AG04450 (cell line): Measurements from ENCODE around the gene MARK4. TPM values are rescaled to one million over a fixed set of nuclear protein-coding genes. Genes with fewer than 3 reads are reported as not detected.

ENCODE experiments used
- CTCF ChIA-PET: fragments of 300-600, 350-600 bp; formaldehyde crosslinking; extraction: SDS; loops from one replicate; lab custom pipeline; 2022; ENCODE audit warnings: antibody characterized with exemption, inconsistent platforms; lab: Charles Lee
- POLR2A ChIA-PET: fragments of 350-600 bp; formaldehyde crosslinking; extraction: SDS; loops from one replicate; lab custom pipeline; 2021; ENCODE audit warnings: antibody characterized with exemption, inconsistent platforms; lab: Yijun Ruan, JAX
- DNase-seq: peaks from one replicate; pipeline ENCODE4 v3.0.0-alpha.2; 2011; ENCODE audit warnings: low read depth, low spot score
- H3K27ac ChIP-seq: one replicate; pipeline ENCODE4 v1.5.1; 2012; ENCODE audit warnings: low read depth, low read length, control low read depth
- H3K27me3 ChIP-seq: one replicate; pipeline ENCODE4 v1.6.0; 2012; ENCODE audit warnings: low read length; ENCODE audit not compliant: control insufficient read depth, insufficient read depth
- H3K4me3 ChIP-seq: 2 replicates; pipeline ENCODE4 v1.5.1; 2011; ENCODE audit warnings: mild to moderate bottlenecking, low read depth, low read length, control low read depth
- H3K9me3 ChIP-seq: 2 replicates; pipeline ENCODE4 v1.5.1; 2012; ENCODE audit warnings: low read length; ENCODE audit not compliant: control insufficient read depth, insufficient read depth
- polyA plus RNA-seq: library from polyadenylated mRNA; depleted of rRNA; stranded (reverse); fragments of >200 nt; gene quantifications from 2 replicates; pipeline ENCODE4 v1.2.3, GENCODE V29; 2011
- TF ChIP-seq, protein P1 (sequence below): IDR thresholded peaks from 2 replicates; pipeline ENCODE4 v1.5.1; 2011; ENCODE audit warnings: low read depth, low read length, control low read depth, inconsistent platforms

MARK4 gene
- polyA plus RNA-seq, 1 experiment, result 12.6 TPM

DNA sequence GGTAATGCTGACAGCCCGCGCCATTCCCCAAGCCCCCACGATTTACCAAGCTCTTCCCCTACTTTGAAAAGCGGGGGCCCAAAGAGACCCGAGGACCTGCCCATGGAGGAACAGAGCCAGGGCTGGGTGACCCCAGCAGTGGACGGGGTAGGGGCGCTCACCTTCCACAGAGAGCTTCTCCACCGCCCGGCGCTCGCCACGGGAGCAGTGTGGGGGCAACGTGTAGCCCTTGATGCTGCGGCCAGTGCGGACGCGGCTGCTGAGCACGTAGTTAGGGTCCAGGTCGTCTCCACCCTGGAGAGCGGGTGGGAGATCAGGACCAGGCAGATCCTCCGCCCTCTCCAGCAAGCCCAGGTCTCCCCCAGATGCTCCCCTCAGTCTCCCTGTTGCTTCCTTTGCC lies 64.2 kb downstream of the MARK4 start:
- TF ChIP-seq, protein P1, sequence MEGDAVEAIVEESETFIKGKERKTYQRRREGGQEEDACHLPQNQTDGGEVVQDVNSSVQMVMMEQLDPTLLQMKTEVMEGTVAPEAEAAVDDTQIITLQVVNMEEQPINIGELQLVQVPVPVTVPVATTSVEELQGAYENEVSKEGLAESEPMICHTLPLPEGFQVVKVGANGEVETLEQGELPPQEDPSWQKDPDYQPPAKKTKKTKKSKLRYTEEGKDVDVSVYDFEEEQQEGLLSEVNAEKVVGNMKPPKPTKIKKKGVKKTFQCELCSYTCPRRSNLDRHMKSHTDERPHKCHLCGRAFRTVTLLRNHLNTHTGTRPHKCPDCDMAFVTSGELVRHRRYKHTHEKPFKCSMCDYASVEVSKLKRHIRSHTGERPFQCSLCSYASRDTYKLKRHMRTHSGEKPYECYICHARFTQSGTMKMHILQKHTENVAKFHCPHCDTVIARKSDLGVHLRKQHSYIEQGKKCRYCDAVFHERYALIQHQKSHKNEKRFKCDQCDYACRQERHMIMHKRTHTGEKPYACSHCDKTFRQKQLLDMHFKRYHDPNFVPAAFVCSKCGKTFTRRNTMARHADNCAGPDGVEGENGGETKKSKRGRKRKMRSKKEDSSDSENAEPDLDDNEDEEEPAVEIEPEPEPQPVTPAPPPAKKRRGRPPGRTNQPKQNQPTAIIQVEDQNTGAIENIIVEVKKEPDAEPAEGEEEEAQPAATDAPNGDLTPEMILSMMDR, result no peak
- Histone ChIP-seq H3K9me3 (no peaks in the 10 kb centered on the region; the same call in 1 of the 2 replicates), H3K27me3 (peaks cover 18% of the 10 kb centered on the region), H3K27ac (no peak overlapping the region), H3K4me3 (no peak overlapping the region)
- CTCF ChIA-PET, result no interaction called here
- no peak for DNase-seq
- POLR2A ChIA-PET, result interaction anchor here (0.6 kb wide), 1 partner anchor 190 kb away, joined by 3 read pairs; no protein-coding TSS in a partner anchor

- no peak for DNase-seq
- H3K9me3 ChIP-seq, result no peaks in the 10 kb centered on the region
- H3K27me3 ChIP-seq, result peaks cover 29% of the 10 kb centered on the region
- POLR2A ChIA-PET, result interaction anchor here (0.6 kb wide), 2 partner anchors 62 to 108 kb away, joined by 3 to 4 read pairs; no protein-coding TSS in a partner anchor
- CTCF ChIA-PET, result interaction anchor here (0.9 kb wide), 1 partner anchor 121 kb away, joined by 3 read pairs; no protein-coding TSS in a partner anchor
- no peak overlapping the region for H3K4me3 ChIP-seq
- H3K27ac ChIP-seq, result no peak overlapping the region
- TF ChIP-seq, protein P1, result no peak
Measured at GRCh38 chr19:45320997-45321775, 70.1 kb downstream of the MARK4 start.

DNA sequence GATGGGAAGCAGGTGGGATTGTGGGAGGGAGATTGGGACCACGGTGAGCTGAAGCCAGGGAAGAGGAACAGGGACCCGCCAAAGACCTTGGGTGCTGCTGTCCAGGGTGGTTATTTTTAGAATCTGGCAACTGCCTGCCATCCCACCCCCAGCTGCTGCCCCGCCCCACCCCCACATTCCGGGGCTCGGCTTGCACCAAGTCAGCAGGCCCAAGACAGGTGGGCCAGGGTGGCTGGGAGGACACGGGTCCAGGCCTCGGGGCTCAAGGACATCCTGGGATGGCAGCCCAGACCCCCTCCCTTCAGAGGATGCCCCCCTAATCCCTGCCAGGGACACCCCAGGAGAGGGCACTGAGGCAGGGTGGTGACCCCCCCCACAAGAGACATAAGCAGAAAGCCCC lies 70.8 kb downstream of the MARK4 start:
- TF ChIP-seq, protein P1, result no peak
- ChIA-PET CTCF (interaction anchor here (0.9 kb wide), 1 partner anchor 121 kb away, joined by 3 read pairs; no protein-coding TSS in a partner anchor), POLR2A (interaction anchor here (0.6 kb wide), 1 partner anchor 63 kb away, joined by 3 read pairs; no protein-coding TSS in a partner anchor)

DNA sequence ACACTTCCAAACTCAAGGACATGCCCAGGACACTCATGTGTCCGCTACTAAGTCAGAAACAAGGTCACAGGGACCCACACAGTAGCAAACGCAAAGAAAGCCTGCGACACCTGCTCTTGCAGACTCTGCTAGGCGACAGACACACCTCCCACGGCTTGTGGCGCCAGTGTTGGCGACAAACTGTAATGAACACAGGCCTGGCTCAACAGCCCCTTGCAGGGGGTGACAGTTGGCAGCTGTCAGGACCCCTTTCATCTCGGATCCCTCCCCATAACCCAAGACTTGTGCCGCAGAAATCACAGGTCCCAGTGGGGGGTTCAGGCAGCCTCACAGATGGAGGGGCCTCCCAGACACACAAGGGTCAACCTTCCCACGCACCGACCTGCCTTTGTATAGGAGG lies 71.2 kb downstream of the MARK4 start:
- CTCF ChIA-PET, result no interaction called here
- H3K27ac ChIP-seq, result no peak overlapping the region
- no peaks in the 10 kb centered on the region for H3K9me3 ChIP-seq
- H3K4me3 ChIP-seq, result no peak overlapping the region
- POLR2A ChIA-PET, result interaction anchor here (0.6 to 0.7 kb wide), 2 partner anchors 10 to 47 kb away, joined by 3 read pairs; no protein-coding TSS in a partner anchor
- TF ChIP-seq, protein P1, result no peak
- no peak for DNase-seq
- H3K27me3 ChIP-seq, result peaks cover 24% of the 10 kb centered on the region

More for the DNA sequence above, 70.8 kb downstream of the MARK4 start:
- Histone ChIP-seq H3K9me3 (no peaks in the 10 kb centered on the region), H3K27ac (no peak overlapping the region), H3K27me3 (peaks cover 24% of the 10 kb centered on the region), H3K4me3 (no peak overlapping the region)
- no peak for DNase-seq
